ENCODE results near the gene CPNE4. TPM values are rescaled to one million over a fixed set of nuclear protein-coding genes. Genes with fewer than 3 reads are reported as not detected.

Gene CPNE4
- total RNA-seq, 1 donor, result not detected

DNA sequence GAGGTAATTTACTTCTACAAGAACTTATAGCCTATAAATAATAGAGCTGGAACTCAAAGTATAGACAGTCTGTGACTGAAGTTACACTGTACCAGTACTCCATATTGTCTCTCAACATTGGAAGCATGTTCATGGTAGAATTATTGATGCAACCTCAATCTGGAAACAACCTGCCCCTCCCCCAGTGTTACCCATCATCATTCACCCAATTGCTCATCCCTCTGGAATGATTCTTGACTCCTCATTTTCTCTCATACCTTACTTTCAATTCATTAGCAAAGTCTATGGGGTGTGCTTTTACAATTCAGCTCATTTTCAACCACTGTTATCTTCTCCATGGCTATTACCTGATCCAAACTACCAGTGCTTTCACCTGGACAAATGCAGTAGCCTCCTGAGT is 151.7 kb downstream of the CPNE4 start:
- TF ChIP-seq, protein P1, sequence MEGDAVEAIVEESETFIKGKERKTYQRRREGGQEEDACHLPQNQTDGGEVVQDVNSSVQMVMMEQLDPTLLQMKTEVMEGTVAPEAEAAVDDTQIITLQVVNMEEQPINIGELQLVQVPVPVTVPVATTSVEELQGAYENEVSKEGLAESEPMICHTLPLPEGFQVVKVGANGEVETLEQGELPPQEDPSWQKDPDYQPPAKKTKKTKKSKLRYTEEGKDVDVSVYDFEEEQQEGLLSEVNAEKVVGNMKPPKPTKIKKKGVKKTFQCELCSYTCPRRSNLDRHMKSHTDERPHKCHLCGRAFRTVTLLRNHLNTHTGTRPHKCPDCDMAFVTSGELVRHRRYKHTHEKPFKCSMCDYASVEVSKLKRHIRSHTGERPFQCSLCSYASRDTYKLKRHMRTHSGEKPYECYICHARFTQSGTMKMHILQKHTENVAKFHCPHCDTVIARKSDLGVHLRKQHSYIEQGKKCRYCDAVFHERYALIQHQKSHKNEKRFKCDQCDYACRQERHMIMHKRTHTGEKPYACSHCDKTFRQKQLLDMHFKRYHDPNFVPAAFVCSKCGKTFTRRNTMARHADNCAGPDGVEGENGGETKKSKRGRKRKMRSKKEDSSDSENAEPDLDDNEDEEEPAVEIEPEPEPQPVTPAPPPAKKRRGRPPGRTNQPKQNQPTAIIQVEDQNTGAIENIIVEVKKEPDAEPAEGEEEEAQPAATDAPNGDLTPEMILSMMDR (IDR thresholded peaks at IDR 0.05; ENCODE audit: insufficient read depth, low read length), result no peak
- no peak overlapping the region for H3K4me3 ChIP-seq (ENCODE audit: low read depth, low read length)
- no peak for DNase-seq (ENCODE audit: low read depth)

DNA sequence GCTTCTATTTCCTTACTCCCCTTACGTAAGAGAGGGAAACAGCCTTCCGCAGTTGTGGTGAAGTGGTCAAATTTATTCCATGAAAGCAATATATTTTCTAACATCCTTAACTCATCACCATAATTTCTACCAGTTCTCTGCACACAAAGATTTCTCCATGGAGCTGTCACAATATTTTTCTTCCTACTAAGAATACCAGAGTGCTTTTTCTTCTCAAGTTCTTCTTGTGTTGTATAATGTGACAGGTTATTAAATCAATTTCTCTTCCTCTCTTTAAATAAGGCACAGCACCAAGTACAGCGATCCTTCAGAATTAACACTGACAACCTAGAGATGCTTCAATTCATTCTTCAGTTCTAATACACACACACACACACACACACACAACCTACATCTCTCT is 153.0 kb downstream of the CPNE4 start:
- H3K4me3 ChIP-seq (ENCODE audit: low read depth, low read length), result no peak overlapping the region
- TF ChIP-seq, protein P1 (IDR thresholded peaks at IDR 0.05; ENCODE audit: insufficient read depth, low read length), result no peak
- DNase-seq (ENCODE audit: low read depth), result no peak

DNA sequence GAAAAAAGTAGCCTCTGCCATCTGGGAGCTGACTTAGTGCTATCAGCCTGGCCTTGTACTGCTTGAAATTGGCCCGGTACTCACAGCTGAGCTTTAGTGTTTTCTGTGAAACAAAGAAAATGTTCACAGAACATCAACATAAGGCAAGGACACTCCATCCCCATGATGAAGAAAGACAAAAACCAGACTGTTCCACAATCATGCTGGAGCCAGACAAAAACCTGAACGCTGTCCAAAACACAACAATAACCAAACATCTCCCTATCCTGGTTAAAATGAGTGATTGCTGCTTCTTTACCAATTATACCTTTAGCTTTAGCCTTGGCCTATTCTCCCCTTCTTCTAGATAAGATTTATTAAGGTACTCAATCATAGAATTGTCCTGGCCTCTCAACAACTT is 153.9 kb downstream of the CPNE4 start:
- TF ChIP-seq, protein P1 (IDR thresholded peaks at IDR 0.05; ENCODE audit: insufficient read depth, low read length), result no peak
- peak; percentile 54 for DNase-seq (ENCODE audit: low read depth)
- H3K4me3 ChIP-seq (ENCODE audit: low read depth, low read length), result no peak overlapping the region

DNA sequence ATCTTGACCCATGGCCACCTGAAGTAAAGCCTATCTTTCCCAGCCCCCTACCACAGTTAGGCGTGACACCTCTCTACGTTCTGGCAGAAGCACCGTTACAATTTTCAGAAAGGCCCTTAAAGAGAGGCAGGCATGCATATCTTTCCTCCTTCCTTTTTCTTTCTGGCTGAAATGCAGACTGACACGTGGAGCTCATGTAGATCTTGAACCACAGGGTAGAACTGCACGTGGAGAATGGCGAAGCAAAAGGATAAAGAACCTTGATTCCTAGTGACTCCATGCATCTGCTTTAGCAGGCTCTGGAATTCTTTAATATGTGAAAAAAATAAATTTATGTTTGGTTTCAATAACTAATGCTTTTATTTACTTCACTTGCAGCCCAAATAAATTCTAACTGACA is 166.6 kb downstream of the CPNE4 start:
- DNase-seq (ENCODE audit: low read depth), result no peak
- H3K4me3 ChIP-seq (ENCODE audit: low read depth, low read length), result no peak overlapping the region
- TF ChIP-seq, protein P1 (IDR thresholded peaks at IDR 0.05; ENCODE audit: insufficient read depth, low read length), result no peak

DNA sequence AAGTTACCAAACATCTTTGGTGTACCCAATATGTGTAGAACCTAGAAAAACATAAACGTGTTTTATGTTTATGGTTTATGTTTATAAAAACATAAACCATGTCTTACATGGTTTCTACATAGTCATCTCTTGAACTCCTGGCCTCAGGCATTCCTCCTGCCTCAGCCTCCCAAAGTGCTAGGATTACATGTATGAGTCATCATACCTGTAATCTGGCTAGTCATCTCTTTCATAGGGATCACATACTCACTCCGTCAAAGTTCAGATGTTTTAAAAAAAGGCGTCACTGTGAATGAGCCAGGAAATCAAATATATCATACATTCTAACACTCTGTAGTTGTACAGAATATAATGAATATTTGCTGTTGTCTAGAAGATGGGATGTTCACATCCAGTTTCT is 178.6 kb downstream of the CPNE4 start:
- H3K4me3 ChIP-seq (ENCODE audit: low read depth, low read length), result no peak overlapping the region
- no peak for DNase-seq (ENCODE audit: low read depth)
- TF ChIP-seq, protein P1 (IDR thresholded peaks at IDR 0.05; ENCODE audit: insufficient read depth, low read length), result no peak

GRCh38 chr3:131850223-131850622 is 184.6 kb downstream of the CPNE4 start:
- TF ChIP-seq, protein P1 (IDR thresholded peaks at IDR 0.05; ENCODE audit: insufficient read depth, low read length), result no peak
- no peak for DNase-seq (ENCODE audit: low read depth)
- no peak overlapping the region for H3K4me3 ChIP-seq (ENCODE audit: low read depth, low read length)

- TF ChIP-seq, protein P1 (IDR thresholded peaks at IDR 0.05; ENCODE audit: insufficient read depth, low read length), result no peak
- no peak for DNase-seq (ENCODE audit: low read depth)
- H3K4me3 ChIP-seq (ENCODE audit: low read depth, low read length), result no peak overlapping the region
Measured at GRCh38 chr3:131849616-131850015, 185.2 kb downstream of the CPNE4 start.
